Mesenchymal stem cell (in vitro differentiated cells and primary cell): ENCODE data around the gene C11orf68.
A peak's percentile ranks its signal among the peaks of the same experiment; 100 is the strongest.

Experiments used
- DNase-seq: peaks from one replicate; pipeline ENCODE4 v3.0.0-alpha.2; 2013
- H2AFZ ChIP-seq: one replicate; pipeline ENCODE4 v1.6.1; 2013; ENCODE audit warnings: low read depth, mild to moderate bottlenecking, control low read depth, inconsistent platforms, low read length, moderate library complexity
- H2AK5ac ChIP-seq: 2 replicates; pipeline ENCODE4 v1.6.1; 2013; ENCODE audit warnings: low read length, moderate library complexity, mild to moderate bottlenecking, inconsistent platforms; ENCODE audit not compliant: severe bottlenecking
- H2BK120ac ChIP-seq: one replicate; pipeline ENCODE4 v1.6.1; 2013; ENCODE audit warnings: low read depth, mild to moderate bottlenecking, inconsistent platforms, low read length, moderate library complexity
- H2BK12ac ChIP-seq, 2 experiments: one replicate each; pipeline ENCODE4 v1.6.1; 2013; ENCODE audit warnings: inconsistent platforms in 2 of 2, low read length in 2 of 2, mild to moderate bottlenecking in 2 of 2, moderate library complexity in 2 of 2, control low read depth in 1 of 2
- H2BK15ac ChIP-seq: one replicate; pipeline ENCODE4 v1.6.1; 2013; ENCODE audit warnings: mild to moderate bottlenecking, low read depth, inconsistent platforms; ENCODE audit not compliant: poor library complexity, severe bottlenecking
- H2BK5ac ChIP-seq: 2 replicates; pipeline ENCODE4 v1.6.1; 2013; ENCODE audit warnings: low read depth, mild to moderate bottlenecking, low read length, control low read depth, inconsistent platforms; ENCODE audit not compliant: poor library complexity, severe bottlenecking
- H3K14ac ChIP-seq, 2 experiments: one replicate each; pipeline ENCODE4 v1.6.1; 2013; ENCODE audit warnings: inconsistent platforms in 2 of 2, low read length in 2 of 2, control low read depth in 1 of 2, mild to moderate bottlenecking in 1 of 2, moderate library complexity in 1 of 2
- H3K18ac ChIP-seq, 2 experiments: one replicate each; pipeline ENCODE4 v1.6.1; 2013; ENCODE audit warnings: inconsistent platforms in 2 of 2, low read length in 2 of 2, control low read depth in 1 of 2, low read depth in 1 of 2, mild to moderate bottlenecking in 1 of 2
- H3K23ac ChIP-seq, 2 experiments: one replicate each; pipeline ENCODE4 v1.6.1; 2013; ENCODE audit warnings: inconsistent platforms in 2 of 2, low read length in 2 of 2, mild to moderate bottlenecking in 2 of 2, moderate library complexity in 2 of 2, control low read depth in 1 of 2
- H3K27ac ChIP-seq: 2 replicates; pipeline ENCODE4 v1.5.1; 2013; ENCODE audit warnings: mild to moderate bottlenecking, moderate library complexity, low read length, control low read depth, inconsistent platforms; ENCODE audit not compliant: poor library complexity, severe bottlenecking
- H3K27me3 ChIP-seq, 2 experiments: 2 replicates each; pipeline versions ENCODE4 v1.6.1 to v1.7.0; 2013; ENCODE audit warnings: low read length in 2 of 2, mild to moderate bottlenecking in 2 of 2, moderate library complexity in 2 of 2, control low read depth in 1 of 2, inconsistent platforms in 1 of 2; ENCODE audit not compliant: control insufficient read depth in 1 of 2, insufficient read depth in 1 of 2
- H3K36me3 ChIP-seq, 2 experiments: 2 replicates each; pipeline versions ENCODE4 v1.6.1 to v1.7.0; 2013; ENCODE audit warnings: low read length in 2 of 2, control low read depth in 1 of 2, inconsistent platforms in 1 of 2, low read depth in 1 of 2, mild to moderate bottlenecking in 1 of 2; ENCODE audit not compliant: insufficient read depth in 2 of 2, control insufficient read depth in 1 of 2
- H3K4ac ChIP-seq, 2 experiments: one replicate each; pipeline ENCODE4 v1.6.1; 2013; ENCODE audit warnings: inconsistent platforms in 2 of 2, low read length in 2 of 2, mild to moderate bottlenecking in 2 of 2, moderate library complexity in 2 of 2, control low read depth in 1 of 2, low read depth in 1 of 2
- H3K4me1 ChIP-seq: 2 replicates; pipeline ENCODE4 v1.6.1; 2013; ENCODE audit warnings: low read depth, low read length, control low read depth; ENCODE audit not compliant: control insufficient read depth, insufficient read depth
- H3K4me2 ChIP-seq: 2 replicates; pipeline ENCODE4 v1.6.1; 2013; ENCODE audit warnings: low read length, mild to moderate bottlenecking, inconsistent platforms; ENCODE audit not compliant: poor library complexity, severe bottlenecking
- H3K4me3 ChIP-seq, 2 experiments: 2 replicates each; pipeline versions ENCODE4 v1.5.1 to v1.7.0; 2013; ENCODE audit warnings: low read length in 2 of 2, mild to moderate bottlenecking in 2 of 2, control low read depth in 1 of 2, low read depth in 1 of 2; ENCODE audit not compliant: insufficient read depth in 1 of 2
- H3K79me1 ChIP-seq: replicated peaks from 2 replicates; pipeline ENCODE4 v1.6.1; 2013; ENCODE audit warnings: mild to moderate bottlenecking, control low read depth, low read length, inconsistent platforms; ENCODE audit not compliant: poor library complexity, severe bottlenecking
- H3K9ac ChIP-seq: 2 replicates; pipeline ENCODE4 v1.7.0; 2013; ENCODE audit warnings: mild to moderate bottlenecking, low read length, moderate library complexity
- H3K9me3 ChIP-seq: 2 replicates; pipeline ENCODE4 v1.7.0; 2013; ENCODE audit warnings: mild to moderate bottlenecking, low read length; ENCODE audit not compliant: control insufficient read depth
- H4K8ac ChIP-seq: one replicate; pipeline ENCODE4 v1.6.1; 2013; ENCODE audit warnings: inconsistent platforms, mild to moderate bottlenecking, low read length, moderate library complexity
- H4K91ac ChIP-seq: one replicate; pipeline ENCODE4 v1.6.1; 2013; ENCODE audit warnings: mild to moderate bottlenecking, low read length, inconsistent platforms
- WGBS: methylation state at CpG from one replicate; pipeline ENCODE4 v1.1.7; 2013; ENCODE audit warnings: mixed read lengths; 5-methylcytosine and 5-hydroxymethylcytosine counted together

Gene C11orf68

GRCh38 chr11:65890324-65891218, 28.3 kb downstream of the C11orf68 start, which contains the start of gene CCDC85B:
Gene CCDC85B (plus strand): TSS chr11:65890673. CDS start chr11:65890784, 111 bp downstream.
- Histone ChIP-seq H3K23ac (peak within 1 kb of the TSS; percentile 22 to 84), H2BK5ac (no peak within 1 kb of the TSS), H3K27me3 (no peaks in the 10 kb centered on the region), H4K91ac (peak within 1 kb of the TSS; percentile 93), H3K4me3 (peak within 1 kb of the TSS; percentile 63 to 87), H2AK5ac (peak within 1 kb of the TSS; percentile 34), H2BK120ac (peak within 1 kb of the TSS; percentile 91), H3K9ac (peak within 1 kb of the TSS; percentile 94), H3K14ac (peak within 1 kb of the TSS; percentile 5 to 98), H3K4ac (peak within 1 kb of the TSS; percentile 39 to 97), H3K18ac (peak within 1 kb of the TSS; percentile 94 to 96), H3K27ac (peak within 1 kb of the TSS; percentile 79), H2BK12ac (peak within 1 kb of the TSS; percentile 51 to 74), H4K8ac (peak within 1 kb of the TSS; percentile 87), H3K4me2 (peak within 1 kb of the TSS; percentile 97), H3K4me1 (peaks cover 43% of the 10 kb centered on the region), H2BK15ac (peak within 1 kb of the TSS; percentile 97), H3K9me3 (no peaks in the 10 kb centered on the region), H3K36me3 (peaks cover 46% of the 10 kb centered on the region in 2 experiments), H3K79me1 (peaks cover 7% of the 10 kb centered on the region), H2AFZ (peak within 1 kb of the TSS; percentile 29)
- DNase-seq = peak; percentile 97
- WGBS = under 1% methylated on average over 90 of the region's 94 CpGs

- H2BK15ac ChIP-seq = peak within 1 kb of the TSS; percentile 36
- peak within 1 kb of the TSS; percentile 94 for H3K4me2 ChIP-seq
- no peaks in the 10 kb centered on the region for H3K27me3 ChIP-seq
- H3K18ac ChIP-seq = peak within 1 kb of the TSS; percentile 82 to 93
- peak within 1 kb of the TSS; percentile 33 for H2AFZ ChIP-seq
- H3K9me3 ChIP-seq = no peaks in the 10 kb centered on the region
- peak; percentile 98 for DNase-seq
- peak within 1 kb of the TSS; percentile 72 to 82 for H3K4ac ChIP-seq
- H2BK120ac ChIP-seq = peak within 1 kb of the TSS; percentile 67
- H3K23ac ChIP-seq = peak within 1 kb of the TSS; percentile 43 to 45
- peak within 1 kb of the TSS; percentile 95 for H4K91ac ChIP-seq
- H3K4me1 ChIP-seq = peaks cover 38% of the 10 kb centered on the region
- H2BK12ac ChIP-seq = peak within 1 kb of the TSS; percentile 41 to 74
- peaks cover 51 to 53% of the 10 kb centered on the region in 2 experiments for H3K36me3 ChIP-seq
- peak within 1 kb of the TSS; percentile 47 for H2AK5ac ChIP-seq
- peak within 1 kb of the TSS; percentile 80 for H2BK5ac ChIP-seq
- H3K27ac ChIP-seq = peak within 1 kb of the TSS; percentile 98
- peak within 1 kb of the TSS; percentile 88 for H4K8ac ChIP-seq
- H3K14ac ChIP-seq = peak within 1 kb of the TSS in 1 of 2 experiments; percentile 68
- WGBS = under 1% methylated on average over 44 of the region's 57 CpGs
- H3K79me1 ChIP-seq = peaks cover 23% of the 10 kb centered on the region
- H3K9ac ChIP-seq = peak within 1 kb of the TSS; percentile 94
- peak within 1 kb of the TSS; percentile 70 to 87 for H3K4me3 ChIP-seq
These were observed 30.6 kb downstream of the C11orf68 start, which contains the start of gene FIBP for GRCh38 chr11:65888163-65888814. Gene FIBP (minus strand): TSS chr11:65888471. CDS start chr11:65888418, 53 bp downstream.

GRCh38 chr11:65887723-65888162, 31.1 kb downstream of the C11orf68 start:
- Histone ChIP-seq H2BK5ac (no peak overlapping the region), H4K91ac (peak overlapping the region; percentile 46), H3K14ac (peak overlapping the region in 1 of 2 experiments; percentile 68), H2AFZ (peak overlapping the region; percentile 33), H3K27me3 (no peaks in the 10 kb centered on the region), H3K4me1 (peaks cover 35% of the 10 kb centered on the region), H2AK5ac (no peak overlapping the region), H2BK12ac (no peak overlapping the region), H2BK120ac (peak overlapping the region; percentile 13), H3K4me2 (peak overlapping the region; percentile 89), H3K4ac (peak overlapping the region; percentile 29 to 82), H3K36me3 (peaks cover 52 to 55% of the 10 kb centered on the region in 2 experiments), H3K23ac (no peak overlapping the region), H4K8ac (peak overlapping the region; percentile 45), H3K4me3 (peak overlapping the region; percentile 70 to 87), H3K79me1 (peaks cover 27% of the 10 kb centered on the region), H3K27ac (peak overlapping the region; percentile 48), H3K9ac (peak overlapping the region; percentile 94), H2BK15ac (peak overlapping the region; percentile 33), H3K18ac (peak overlapping the region; percentile 30 to 79), H3K9me3 (no peaks in the 10 kb centered on the region)
- no peak for DNase-seq
- WGBS = 1% methylated on average over 23 of the region's 23 CpGs
